ENCODE results near the gene CMTM7.

The CMTM7 gene

GRCh38 chr3:32443478-32443877 lies 51.8 kb downstream of the CMTM7 start:
- Histone ChIP-seq H3K9ac (no peak overlapping the region), H4K20me1 (peaks cover 89% of the 10 kb centered on the region), H3K27ac (no peak overlapping the region), H3K4me2 (no peak overlapping the region), H3K4me3 (no peak overlapping the region), H3K27me3 (no peaks in the 10 kb centered on the region), H3K9me3 (peaks cover 12% of the 10 kb centered on the region), H3K4me1 (peaks cover 62% of the 10 kb centered on the region), H3K36me3 (peaks cover 85% of the 10 kb centered on the region)
- TF ChIP-seq Cebpa-rat (IDR thresholded peaks at IDR 0.05): no peak

DNA sequence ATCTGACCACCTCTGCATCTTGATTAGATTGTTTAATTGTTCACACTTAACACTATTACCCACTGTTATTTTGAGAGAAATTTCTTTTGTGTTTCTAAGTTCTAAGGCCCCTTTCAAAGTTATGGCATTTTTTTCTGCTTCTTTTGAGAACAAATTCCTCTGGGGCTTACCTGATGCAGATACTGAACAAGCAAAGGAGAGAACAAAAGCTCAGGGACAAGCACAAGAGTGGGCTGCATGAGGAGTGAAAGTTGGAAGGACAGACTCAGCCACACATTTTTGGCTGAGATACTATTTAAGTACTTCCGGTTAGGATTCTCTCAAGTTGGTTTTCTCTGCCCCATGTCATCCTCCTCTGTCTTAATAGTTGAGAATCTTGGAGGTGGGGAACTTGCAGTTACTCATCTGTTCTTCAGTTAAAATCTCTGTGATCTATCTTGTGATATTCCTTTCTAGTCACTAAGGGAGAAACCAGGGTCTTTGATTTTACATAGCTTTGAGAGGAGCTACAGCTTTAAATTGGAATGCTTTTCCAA lies 56.3 kb downstream of the CMTM7 start:
- Histone ChIP-seq H3K27me3 (no peaks in the 10 kb centered on the region), H3K27ac (peak overlapping the region; percentile 24; the same call in 1 of the 2 replicates), H3K4me3 (no peak overlapping the region), H4K20me1 (peaks cover 87% of the 10 kb centered on the region), H3K4me2 (peak overlapping the region; percentile 62), H3K36me3 (peaks cover 84% of the 10 kb centered on the region), H3K4me1 (peaks cover 54% of the 10 kb centered on the region), H3K9me3 (peaks cover 12% of the 10 kb centered on the region), H3K9ac (no peak overlapping the region)
- no peak for TF ChIP-seq Cebpa-rat (IDR thresholded peaks at IDR 0.05)

- H3K9ac ChIP-seq: peak overlapping the region; percentile 48; the same call in 1 of the 2 replicates
Observed at GRCh38 chr3:32448686-32449474, 57.2 kb downstream of the CMTM7 start.

GRCh38 chr3:32449691-32450090 lies 58.0 kb downstream of the CMTM7 start:
- Histone ChIP-seq H3K36me3 (peaks cover 87% of the 10 kb centered on the region), H3K27me3 (no peaks in the 10 kb centered on the region), H4K20me1 (peaks cover 84% of the 10 kb centered on the region), H3K4me1 (peaks cover 71% of the 10 kb centered on the region), H3K4me2 (peak overlapping the region; percentile 49), H3K9ac (peak overlapping the region; percentile 48; the same call in 1 of the 2 replicates), H3K9me3 (peaks cover 9% of the 10 kb centered on the region), H3K4me3 (no peak overlapping the region), H3K27ac (peak overlapping the region; percentile 45; the same call in 1 of the 2 replicates)
- no peak for TF ChIP-seq Cebpa-rat (IDR thresholded peaks at IDR 0.05)

More at GRCh38 chr3:32448686-32449474, 57.2 kb downstream of the CMTM7 start:
- no peak for TF ChIP-seq Cebpa-rat (IDR thresholded peaks at IDR 0.05)
- Histone ChIP-seq H3K9me3 (peaks cover 12% of the 10 kb centered on the region), H3K27ac (peak overlapping the region; percentile 45; the same call in 1 of the 2 replicates), H3K4me1 (peaks cover 63% of the 10 kb centered on the region), H3K27me3 (no peaks in the 10 kb centered on the region), H3K4me2 (peak overlapping the region; percentile 49), H3K36me3 (peaks cover 86% of the 10 kb centered on the region), H4K20me1 (peaks cover 81% of the 10 kb centered on the region), H3K4me3 (no peak overlapping the region)

GRCh38 chr3:32450426-32450825 lies 58.8 kb downstream of the CMTM7 start:
- no peak for TF ChIP-seq Cebpa-rat (IDR thresholded peaks at IDR 0.05)
- peaks cover 7% of the 10 kb centered on the region for H3K9me3 ChIP-seq
- peak overlapping the region; percentile 32; the same call in 1 of the 2 replicates for H3K4me2 ChIP-seq
- no peak overlapping the region for H3K27ac ChIP-seq
- no peak overlapping the region for H3K9ac ChIP-seq
- H3K36me3 ChIP-seq: peaks cover 87% of the 10 kb centered on the region
- H3K27me3 ChIP-seq: no peaks in the 10 kb centered on the region
- H3K4me1 ChIP-seq: peaks cover 78% of the 10 kb centered on the region
- H3K4me3 ChIP-seq: no peak overlapping the region
- peaks cover 87% of the 10 kb centered on the region for H4K20me1 ChIP-seq

DNA sequence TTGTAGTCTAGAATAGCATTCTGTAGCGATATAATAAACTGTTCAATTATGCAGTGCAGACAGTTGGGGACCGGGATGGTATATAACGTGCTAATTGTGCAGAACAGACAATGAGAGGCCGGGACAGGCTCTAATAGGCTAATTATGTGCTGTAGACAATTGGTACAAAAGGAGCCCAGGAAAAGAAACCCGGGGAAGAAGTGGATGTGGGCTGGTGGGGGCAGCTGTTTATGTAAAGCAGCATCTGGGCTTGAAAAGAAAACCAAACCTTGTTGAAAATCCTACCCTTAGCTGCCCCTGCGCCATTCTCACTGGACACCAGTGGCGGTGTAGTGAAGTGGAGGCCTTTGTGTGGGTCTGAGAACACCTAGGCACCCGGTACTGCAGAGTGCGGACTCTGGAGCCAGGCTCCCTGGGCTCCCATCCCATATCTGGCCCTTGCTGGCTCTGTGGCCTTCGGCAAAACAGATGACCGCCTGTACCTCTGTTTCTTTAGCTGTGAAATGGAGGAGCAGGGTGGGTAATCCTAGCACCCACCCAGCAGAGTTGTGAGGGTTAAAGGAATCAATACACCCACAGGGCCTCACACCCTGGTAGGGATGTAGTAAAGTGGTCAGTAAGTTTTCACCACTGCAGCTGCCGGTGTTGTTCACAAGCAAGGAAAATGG lies 59.5 kb downstream of the CMTM7 start:
- no peak overlapping the region for H3K4me3 ChIP-seq
- H3K27ac ChIP-seq: no peak overlapping the region
- H4K20me1 ChIP-seq: peaks cover 87% of the 10 kb centered on the region
- H3K9ac ChIP-seq: no peak overlapping the region
- H3K4me2 ChIP-seq: no peak overlapping the region
- TF ChIP-seq Cebpa-rat (IDR thresholded peaks at IDR 0.05): no peak
- peaks cover 79% of the 10 kb centered on the region for H3K4me1 ChIP-seq
- H3K36me3 ChIP-seq: peaks cover 87% of the 10 kb centered on the region
- H3K27me3 ChIP-seq: no peaks in the 10 kb centered on the region
- 0 out of 2 replicates have a peak, but pooled peaks cover 3% of the 10 kb centered on the region for H3K9me3 ChIP-seq

- Histone ChIP-seq H3K9ac (no peak overlapping the region), H3K4me3 (no peak overlapping the region), H3K9me3 (no peaks in the 10 kb centered on the region), H3K27me3 (no peaks in the 10 kb centered on the region), H4K20me1 (peaks cover 88% of the 10 kb centered on the region), H3K4me2 (no peak overlapping the region), H3K36me3 (peaks cover 89% of the 10 kb centered on the region), H3K27ac (no peak overlapping the region), H3K4me1 (peaks cover 79% of the 10 kb centered on the region)
- TF ChIP-seq Cebpa-rat (IDR thresholded peaks at IDR 0.05): no peak
Observed at GRCh38 chr3:32452009-32452408, 60.4 kb downstream of the CMTM7 start.

- H3K9me3 ChIP-seq: no peaks in the 10 kb centered on the region
- peaks cover 82% of the 10 kb centered on the region for H3K36me3 ChIP-seq
- peaks cover 85% of the 10 kb centered on the region for H4K20me1 ChIP-seq
- H3K27me3 ChIP-seq: no peaks in the 10 kb centered on the region
- H3K4me2 ChIP-seq: peak overlapping the region; percentile 86; the same call in 1 of the 2 replicates
- no peak overlapping the region for H3K4me3 ChIP-seq
- H3K9ac ChIP-seq: no peak overlapping the region
- no peak overlapping the region for H3K27ac ChIP-seq
- peaks cover 81% of the 10 kb centered on the region for H3K4me1 ChIP-seq
- no peak for TF ChIP-seq Cebpa-rat (IDR thresholded peaks at IDR 0.05)
Observed at GRCh38 chr3:32453346-32453745, 61.7 kb downstream of the CMTM7 start.

- Histone ChIP-seq H3K4me1 (peaks cover 81% of the 10 kb centered on the region), H3K4me3 (peak overlapping the region; percentile 14; the same call in 1 of the 2 replicates), H3K27me3 (no peaks in the 10 kb centered on the region), H3K9me3 (no peaks in the 10 kb centered on the region), H3K27ac (peak overlapping the region; percentile 70), H4K20me1 (peaks cover 77% of the 10 kb centered on the region), H3K36me3 (peaks cover 74% of the 10 kb centered on the region), H3K4me2 (peak overlapping the region; percentile 86), H3K9ac (peak overlapping the region; percentile 68)
- TF ChIP-seq Cebpa-rat (IDR thresholded peaks at IDR 0.05): no peak
Observed at GRCh38 chr3:32454111-32454510, 62.5 kb downstream of the CMTM7 start.
